ENCODE measurements around the gene PRR15.

DNA sequence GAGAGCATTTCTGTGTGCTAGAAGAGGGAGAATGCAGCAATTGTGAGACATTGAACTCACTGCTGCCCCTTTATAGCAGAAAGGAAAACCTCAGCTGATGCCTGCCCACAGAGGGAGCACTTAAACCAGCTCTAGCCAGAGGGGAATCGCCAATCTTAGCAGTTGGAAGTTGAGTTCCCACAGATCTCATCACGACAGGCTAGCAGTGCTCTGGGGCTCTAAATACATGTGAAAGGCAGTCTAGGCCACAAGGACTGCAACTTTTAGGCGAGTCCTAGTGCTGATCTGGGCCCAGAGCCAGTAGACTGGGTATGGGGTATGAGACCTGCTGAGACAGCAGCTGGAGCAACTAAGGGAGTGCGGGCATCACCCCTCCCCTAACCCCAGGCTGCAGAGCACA is 25.2 kb upstream of the PRR15 start:
- TF ChIP-seq KAT8 (CRISPR knock-in tag; IDR thresholded peaks at IDR 0.05) (no peak), EZH2 (conservative IDR thresholded peaks at IDR 0.05; ENCODE audit: low read depth, low read length) (no peak), ZNF10 (CRISPR knock-in tag; IDR thresholded peaks at IDR 0.05; ENCODE audit: borderline replicate concordance, low read depth) (no peak), AHR (CRISPR knock-in tag; IDR thresholded peaks at IDR 0.05) (no peak), ZNF33B (CRISPR knock-in tag; IDR thresholded peaks at IDR 0.05) (no peak), ZNF431 (CRISPR knock-in tag; IDR thresholded peaks at IDR 0.05; ENCODE audit: borderline replicate concordance, low read depth) (no peak), RFX5 (IDR thresholded peaks at IDR 0.05; ENCODE audit: low read depth, low read length) (no peak), POLR2AphosphoS5 (IDR thresholded peaks at IDR 0.05; ENCODE audit: low read depth, low read length) (no peak), ZSCAN29 (CRISPR knock-in tag; conservative IDR thresholded peaks at IDR 0.05) (no peak)
- TF ChIP-seq, protein P1, sequence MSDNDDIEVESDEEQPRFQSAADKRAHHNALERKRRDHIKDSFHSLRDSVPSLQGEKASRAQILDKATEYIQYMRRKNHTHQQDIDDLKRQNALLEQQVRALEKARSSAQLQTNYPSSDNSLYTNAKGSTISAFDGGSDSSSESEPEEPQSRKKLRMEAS (IDR thresholded peaks at IDR 0.05), result no peak
- TF ChIP-seq, protein P2, sequence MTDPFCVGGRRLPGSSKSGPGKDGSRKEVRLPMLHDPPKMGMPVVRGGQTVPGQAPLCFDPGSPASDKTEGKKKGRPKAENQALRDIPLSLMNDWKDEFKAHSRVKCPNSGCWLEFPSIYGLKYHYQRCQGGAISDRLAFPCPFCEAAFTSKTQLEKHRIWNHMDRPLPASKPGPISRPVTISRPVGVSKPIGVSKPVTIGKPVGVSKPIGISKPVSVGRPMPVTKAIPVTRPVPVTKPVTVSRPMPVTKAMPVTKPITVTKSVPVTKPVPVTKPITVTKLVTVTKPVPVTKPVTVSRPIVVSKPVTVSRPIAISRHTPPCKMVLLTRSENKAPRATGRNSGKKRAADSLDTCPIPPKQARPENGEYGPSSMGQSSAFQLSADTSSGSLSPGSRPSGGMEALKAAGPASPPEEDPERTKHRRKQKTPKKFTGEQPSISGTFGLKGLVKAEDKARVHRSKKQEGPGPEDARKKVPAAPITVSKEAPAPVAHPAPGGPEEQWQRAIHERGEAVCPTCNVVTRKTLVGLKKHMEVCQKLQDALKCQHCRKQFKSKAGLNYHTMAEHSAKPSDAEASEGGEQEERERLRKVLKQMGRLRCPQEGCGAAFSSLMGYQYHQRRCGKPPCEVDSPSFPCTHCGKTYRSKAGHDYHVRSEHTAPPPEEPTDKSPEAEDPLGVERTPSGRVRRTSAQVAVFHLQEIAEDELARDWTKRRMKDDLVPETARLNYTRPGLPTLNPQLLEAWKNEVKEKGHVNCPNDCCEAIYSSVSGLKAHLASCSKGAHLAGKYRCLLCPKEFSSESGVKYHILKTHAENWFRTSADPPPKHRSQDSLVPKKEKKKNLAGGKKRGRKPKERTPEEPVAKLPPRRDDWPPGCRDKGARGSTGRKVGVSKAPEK (CRISPR knock-in tag; IDR thresholded peaks at IDR 0.05; ENCODE audit: borderline replicate concordance), result no peak
- TF ChIP-seq, protein P3, sequence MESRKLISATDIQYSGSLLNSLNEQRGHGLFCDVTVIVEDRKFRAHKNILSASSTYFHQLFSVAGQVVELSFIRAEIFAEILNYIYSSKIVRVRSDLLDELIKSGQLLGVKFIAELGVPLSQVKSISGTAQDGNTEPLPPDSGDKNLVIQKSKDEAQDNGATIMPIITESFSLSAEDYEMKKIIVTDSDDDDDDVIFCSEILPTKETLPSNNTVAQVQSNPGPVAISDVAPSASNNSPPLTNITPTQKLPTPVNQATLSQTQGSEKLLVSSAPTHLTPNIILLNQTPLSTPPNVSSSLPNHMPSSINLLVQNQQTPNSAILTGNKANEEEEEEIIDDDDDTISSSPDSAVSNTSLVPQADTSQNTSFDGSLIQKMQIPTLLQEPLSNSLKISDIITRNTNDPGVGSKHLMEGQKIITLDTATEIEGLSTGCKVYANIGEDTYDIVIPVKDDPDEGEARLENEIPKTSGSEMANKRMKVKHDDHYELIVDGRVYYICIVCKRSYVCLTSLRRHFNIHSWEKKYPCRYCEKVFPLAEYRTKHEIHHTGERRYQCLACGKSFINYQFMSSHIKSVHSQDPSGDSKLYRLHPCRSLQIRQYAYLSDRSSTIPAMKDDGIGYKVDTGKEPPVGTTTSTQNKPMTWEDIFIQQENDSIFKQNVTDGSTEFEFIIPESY (CRISPR knock-in tag; IDR thresholded peaks at IDR 0.05), result no peak
- TF ChIP-seq, protein P4, sequence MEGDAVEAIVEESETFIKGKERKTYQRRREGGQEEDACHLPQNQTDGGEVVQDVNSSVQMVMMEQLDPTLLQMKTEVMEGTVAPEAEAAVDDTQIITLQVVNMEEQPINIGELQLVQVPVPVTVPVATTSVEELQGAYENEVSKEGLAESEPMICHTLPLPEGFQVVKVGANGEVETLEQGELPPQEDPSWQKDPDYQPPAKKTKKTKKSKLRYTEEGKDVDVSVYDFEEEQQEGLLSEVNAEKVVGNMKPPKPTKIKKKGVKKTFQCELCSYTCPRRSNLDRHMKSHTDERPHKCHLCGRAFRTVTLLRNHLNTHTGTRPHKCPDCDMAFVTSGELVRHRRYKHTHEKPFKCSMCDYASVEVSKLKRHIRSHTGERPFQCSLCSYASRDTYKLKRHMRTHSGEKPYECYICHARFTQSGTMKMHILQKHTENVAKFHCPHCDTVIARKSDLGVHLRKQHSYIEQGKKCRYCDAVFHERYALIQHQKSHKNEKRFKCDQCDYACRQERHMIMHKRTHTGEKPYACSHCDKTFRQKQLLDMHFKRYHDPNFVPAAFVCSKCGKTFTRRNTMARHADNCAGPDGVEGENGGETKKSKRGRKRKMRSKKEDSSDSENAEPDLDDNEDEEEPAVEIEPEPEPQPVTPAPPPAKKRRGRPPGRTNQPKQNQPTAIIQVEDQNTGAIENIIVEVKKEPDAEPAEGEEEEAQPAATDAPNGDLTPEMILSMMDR (CRISPR knock-in tag; IDR thresholded peaks at IDR 0.05), result no peak
